Brain microvascular endothelial cell (primary cell): ENCODE data around the gene POLR2H.
A peak's percentile ranks its signal among the peaks of the same experiment; 100 is the strongest.

Source experiments
- DNase-seq: peaks from one replicate; pipeline ENCODE4 v3.0.0-alpha.2; 2020
- H3K27ac ChIP-seq: fragments of 250-450 bp; sonication (Bioruptor Pico); 2 replicates; pipeline ENCODE4 v1.5.1; 2020; ENCODE audit warnings: mild to moderate bottlenecking, moderate library complexity
- H3K27me3 ChIP-seq: fragments of 250-450 bp; sonication (Bioruptor Pico); replicated peaks from 2 replicates; pipeline ENCODE4 v1.5.1; 2020; ENCODE audit warnings: mild to moderate bottlenecking
- H3K36me3 ChIP-seq: fragments of 250-450 bp; sonication (Bioruptor Pico); replicated peaks from 2 replicates; pipeline ENCODE4 v1.5.1; 2020; ENCODE audit warnings: mild to moderate bottlenecking
- H3K4me3 ChIP-seq: 2 replicates; pipeline ENCODE4 v1.5.1; 2011; ENCODE audit warnings: low read depth, mild to moderate bottlenecking, control low read depth, low read length, moderate library complexity
- CTCF ChIP-seq: IDR thresholded peaks from 2 replicates; pipeline ENCODE4 v1.5.1; 2011; ENCODE audit warnings: low read depth, mild to moderate bottlenecking, moderate library complexity, low read length, control low read depth, inconsistent platforms; ENCODE audit errors: missing control alignments
- in situ Hi-C: cut with HindIII; loops from 2 replicates; pipeline ENCODE4 v1.10.0; 2017; ENCODE audit warnings: low sequenced_read_pairs, low pct_ligation_motif_present

POLR2H gene

GRCh38 chr3:184366619-184367289, 5.2 kb downstream of the POLR2H start:
- Histone ChIP-seq H3K4me3 (no peak overlapping the region), H3K36me3 (peaks cover 22% of the 10 kb centered on the region), H3K27ac (no peak overlapping the region), H3K27me3 (no peaks in the 10 kb centered on the region)
- no peak for DNase-seq
- in situ Hi-C loops: loop anchor here (25.0 kb wide), 1 partner anchor 171 kb away; no protein-coding TSS in a partner anchor
- TF ChIP-seq CTCF: no peak

GRCh38 chr3:184368116-184368515, 6.6 kb downstream of the POLR2H start:
- in situ Hi-C loops: loop anchor here (25.0 kb wide), 1 partner anchor 169 kb away; no protein-coding TSS in a partner anchor
- DNase-seq: no peak
- H3K4me3 ChIP-seq: no peak overlapping the region
- H3K27me3 ChIP-seq: no peaks in the 10 kb centered on the region
- peaks cover 22% of the 10 kb centered on the region for H3K36me3 ChIP-seq
- H3K27ac ChIP-seq: no peak overlapping the region
- TF ChIP-seq CTCF: no peak

GRCh38 chr3:184368586-184369183, 7.2 kb downstream of the POLR2H start:
- Histone ChIP-seq H3K27me3 (no peaks in the 10 kb centered on the region), H3K27ac (peak overlapping the region; percentile 39), H3K36me3 (peaks cover 22% of the 10 kb centered on the region), H3K4me3 (no peak overlapping the region)
- DNase-seq: peak; percentile 52
- in situ Hi-C loops: loop anchor here (25.0 kb wide), 1 partner anchor 169 kb away; no protein-coding TSS in a partner anchor
- no peak for TF ChIP-seq CTCF

GRCh38 chr3:184371570-184372018, 10.1 kb downstream of the POLR2H start:
- Histone ChIP-seq H3K27me3 (peaks cover 9% of the 10 kb centered on the region), H3K27ac (no peak overlapping the region), H3K4me3 (no peak overlapping the region), H3K36me3 (peaks cover 18% of the 10 kb centered on the region)
- peak; percentile 76 for DNase-seq
- peak; percentile 99 for TF ChIP-seq CTCF
- in situ Hi-C loops: loop anchor here (25.0 kb wide), 1 partner anchor 166 kb away; no protein-coding TSS in a partner anchor

GRCh38 chr3:184372296-184372821, 10.8 kb downstream of the POLR2H start:
- peaks cover 9% of the 10 kb centered on the region for H3K27me3 ChIP-seq
- H3K4me3 ChIP-seq: no peak overlapping the region
- H3K27ac ChIP-seq: no peak overlapping the region
- in situ Hi-C loops: loop anchor here (25.0 kb wide), 1 partner anchor 165 kb away; no protein-coding TSS in a partner anchor
- DNase-seq: no peak
- H3K36me3 ChIP-seq: peaks cover 13% of the 10 kb centered on the region
- no peak for TF ChIP-seq CTCF
